Adipocyte (in vitro differentiated cells): ENCODE results near the gene PPM1L.

ENCODE experiments used
- DNase-seq: peaks from one replicate; pipeline ENCODE4 v3.0.0-alpha.2; 2015; ENCODE audit warnings: low read depth
- H3K27me3 ChIP-seq: replicated peaks from 2 replicates; pipeline ENCODE4 v1.7.0; 2013; ENCODE audit warnings: mild to moderate bottlenecking, low read length, moderate library complexity; ENCODE audit not compliant: control insufficient read depth, insufficient read depth
- H3K36me3 ChIP-seq: 2 replicates; pipeline ENCODE4 v1.7.0; 2013; ENCODE audit warnings: low read length, mild to moderate bottlenecking, moderate library complexity; ENCODE audit not compliant: control insufficient read depth, insufficient read depth, severe bottlenecking
- H3K4me1 ChIP-seq: 2 replicates; pipeline ENCODE4 v1.7.0; 2013; ENCODE audit warnings: mild to moderate bottlenecking, low read length, moderate library complexity; ENCODE audit not compliant: control insufficient read depth, insufficient read depth
- H3K4me3 ChIP-seq: 2 replicates; pipeline ENCODE4 v1.7.0; 2013; ENCODE audit warnings: mild to moderate bottlenecking, low read length, moderate library complexity
- H3K9ac ChIP-seq: 2 replicates; pipeline ENCODE4 v1.7.0; 2013; ENCODE audit warnings: mild to moderate bottlenecking, low read length, moderate library complexity
- H3K9me3 ChIP-seq: 2 replicates; pipeline ENCODE4 v1.7.0; 2013; ENCODE audit warnings: mild to moderate bottlenecking, low read length, moderate library complexity; ENCODE audit not compliant: control insufficient read depth

PPM1L gene

GRCh38 chr3:161117646-161118045, 361.6 kb downstream of the PPM1L start:
- Histone ChIP-seq H3K4me1 (no peaks in the 10 kb centered on the region), H3K9me3 (peaks cover 5% of the 10 kb centered on the region), H3K36me3 (no peaks in the 10 kb centered on the region), H3K4me3 (no peak overlapping the region), H3K27me3 (no peaks in the 10 kb centered on the region), H3K9ac (no peak overlapping the region)
- DNase-seq: no peak

GRCh38 chr3:161126495-161126894, 370.5 kb downstream of the PPM1L start:
- DNase-seq: no peak
- no peak overlapping the region for H3K9ac ChIP-seq
- no peaks in the 10 kb centered on the region for H3K36me3 ChIP-seq
- H3K9me3 ChIP-seq: peaks cover 16% of the 10 kb centered on the region
- no peaks in the 10 kb centered on the region for H3K4me1 ChIP-seq
- H3K4me3 ChIP-seq: no peak overlapping the region
- H3K27me3 ChIP-seq: no peaks in the 10 kb centered on the region
